ENCODE results near the gene ASB18. TPM values are rescaled to one million over a fixed set of nuclear protein-coding genes. Genes with fewer than 3 reads are reported as not detected.

Gene ASB18
- total RNA-seq, 1 donor from 2014 or later: not detected

- DNase-seq: no peak
Observed at GRCh38 chr2:236241181-236242056, 22.8 kb downstream of the ASB18 start.

GRCh38 chr2:236240228-236240990 lies 23.8 kb downstream of the ASB18 start:
- no peak for DNase-seq

GRCh38 chr2:236239276-236240065 lies 24.7 kb downstream of the ASB18 start:
- no peak for DNase-seq

DNA sequence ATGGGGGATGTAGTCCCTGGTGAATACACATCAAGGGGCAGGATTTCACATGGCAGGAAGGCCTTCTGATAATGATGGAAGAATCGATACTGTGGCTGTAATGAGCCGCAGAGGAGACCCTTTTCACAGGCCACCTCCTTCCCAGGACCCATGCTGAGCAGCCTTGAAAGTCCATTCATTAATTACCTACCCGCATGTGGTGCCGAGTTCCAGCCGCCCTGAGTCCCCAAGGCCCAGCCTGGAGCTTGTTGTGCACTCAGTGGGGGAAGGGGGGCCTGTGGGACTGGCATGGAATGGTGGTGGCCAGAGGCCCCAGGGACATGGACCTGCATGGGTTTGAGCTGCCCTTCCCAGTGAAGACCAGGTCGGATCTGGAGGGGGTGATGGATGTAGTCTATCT lies 25.5 kb downstream of the ASB18 start:
- DNase-seq: no peak

- DNase-seq: no peak
Observed at GRCh38 chr2:236237468-236238190, 26.6 kb downstream of the ASB18 start.

DNA sequence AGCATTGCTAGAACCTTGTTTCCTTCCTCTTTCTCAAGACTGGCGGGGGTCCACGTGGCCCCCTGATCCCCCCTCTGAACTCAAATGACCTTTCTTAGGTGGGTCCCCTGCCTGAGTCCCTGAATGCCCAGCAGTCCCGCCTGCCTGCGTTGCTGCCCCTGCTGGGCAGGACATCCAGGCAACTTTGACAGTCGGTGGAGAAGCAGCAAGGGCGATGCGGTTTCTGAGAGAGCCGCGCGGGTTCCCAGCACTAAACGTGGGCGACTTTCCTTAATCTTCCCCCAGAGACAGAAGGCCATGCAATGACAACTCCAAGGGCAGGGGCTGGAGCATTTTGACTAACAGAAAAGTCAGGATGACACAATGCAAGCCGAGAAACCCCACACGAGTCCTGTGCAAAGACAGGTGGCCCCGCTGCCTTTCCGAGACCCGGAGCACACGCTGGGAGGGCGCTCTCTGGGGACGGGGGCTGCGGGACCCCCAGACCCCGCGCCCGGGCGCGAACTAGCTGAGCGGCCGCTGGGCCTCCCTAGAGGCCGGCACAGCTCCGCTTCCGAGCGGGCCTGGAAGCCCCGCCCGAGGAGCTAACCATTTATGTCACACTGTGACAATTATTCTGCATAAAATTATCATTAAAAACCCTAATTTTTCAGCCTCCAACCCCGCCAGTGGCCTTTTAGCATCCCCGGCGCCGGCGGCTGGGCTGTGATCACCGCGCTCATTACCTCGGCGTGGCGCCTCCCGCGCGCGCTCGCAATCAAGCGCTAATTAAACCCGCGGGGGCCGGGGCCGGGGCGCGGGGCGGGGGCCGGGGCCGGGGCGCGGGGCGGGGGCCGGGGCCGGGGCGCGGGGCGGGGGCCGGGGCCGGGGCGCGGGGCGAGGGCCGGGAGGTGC lies 27.4 kb downstream of the ASB18 start:
- DNase-seq: peak; percentile 26

GRCh38 chr2:236229186-236229585 lies 35.0 kb downstream of the ASB18 start:
- no peak for DNase-seq

DNA sequence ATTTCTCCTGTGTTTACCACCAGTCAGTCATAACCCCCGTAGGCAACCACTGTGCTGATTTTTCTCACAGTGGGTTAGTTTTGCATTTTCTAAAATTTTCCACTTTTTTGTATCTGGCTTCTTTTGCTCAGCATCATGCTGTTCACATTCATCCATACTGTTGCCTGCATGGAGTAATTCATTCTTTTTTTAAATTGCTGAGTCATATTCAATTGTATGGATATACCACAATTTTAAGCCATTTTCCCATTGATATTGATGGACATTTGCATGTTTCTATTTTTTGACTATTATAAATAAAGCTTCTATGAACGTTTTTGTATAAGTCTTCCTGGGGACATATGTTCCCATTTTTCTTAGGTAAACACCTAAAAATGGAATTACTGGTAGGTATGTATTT lies 40.5 kb downstream of the ASB18 start:
- DNase-seq: no peak

GRCh38 chr2:236221798-236222197 lies 42.4 kb downstream of the ASB18 start:
- DNase-seq: no peak

GRCh38 chr2:236219411-236219810 lies 44.8 kb downstream of the ASB18 start:
- no peak for DNase-seq

DNA sequence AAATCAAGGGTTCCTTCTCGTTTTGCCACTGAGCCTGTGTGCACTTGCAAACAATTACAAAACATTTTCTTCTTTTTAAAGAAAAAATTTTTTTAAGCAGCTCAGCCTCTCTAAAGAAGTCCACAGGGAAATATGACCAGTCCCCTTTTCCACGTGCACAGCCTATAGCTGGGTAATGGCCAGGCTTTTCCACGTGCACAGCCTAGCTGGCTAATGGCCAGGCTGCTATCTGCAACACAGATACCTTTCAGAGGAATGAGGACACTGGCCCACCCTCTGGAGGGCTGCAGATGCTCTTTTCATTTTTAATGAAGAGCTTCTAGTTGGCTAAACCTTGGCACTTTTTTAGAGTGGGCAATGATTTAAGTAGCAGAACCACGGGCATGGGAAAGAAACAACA lies 46.3 kb downstream of the ASB18 start:
- no peak for DNase-seq

DNA sequence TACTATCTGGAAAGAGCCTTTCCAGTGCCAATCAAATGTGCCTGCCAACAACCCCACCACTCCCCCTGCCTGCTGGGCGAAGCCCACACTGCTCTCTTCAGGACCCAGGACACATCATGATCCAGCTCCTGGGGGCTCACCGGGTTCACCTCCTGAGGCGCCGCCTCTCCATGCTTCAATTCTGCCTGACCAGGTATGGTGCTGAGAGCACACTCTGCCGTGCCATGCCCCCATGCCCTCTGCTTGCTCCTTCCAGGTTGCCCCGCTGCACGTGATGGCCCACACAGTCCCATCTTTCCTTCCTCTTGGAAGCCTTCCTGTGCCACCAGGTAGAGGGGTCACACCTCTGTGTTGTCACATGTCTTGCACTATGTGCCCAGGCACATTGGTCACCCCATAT lies 47.5 kb downstream of the ASB18 start:
- DNase-seq: no peak

GRCh38 chr2:236215761-236216333 lies 48.4 kb downstream of the ASB18 start:
- no peak for DNase-seq

DNA sequence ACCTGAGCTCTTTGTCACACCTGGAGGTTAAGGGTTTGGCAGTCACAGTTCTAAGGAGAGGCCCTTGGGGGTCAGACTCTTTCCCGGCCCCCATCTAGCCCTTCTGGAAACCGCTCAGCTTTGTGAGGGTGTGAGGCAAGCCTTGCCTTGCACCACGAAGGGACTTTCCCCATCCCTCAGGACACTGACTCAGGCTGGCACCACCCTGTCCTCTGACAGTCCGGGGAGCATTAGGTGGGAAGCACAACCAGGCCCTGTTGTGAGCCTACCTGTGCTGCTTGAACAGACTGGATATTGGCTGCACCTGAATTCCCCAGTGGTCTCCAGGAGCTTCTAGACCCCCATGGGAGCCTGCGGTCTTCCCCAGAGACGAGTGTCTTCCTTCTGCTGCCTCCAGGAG lies 49.0 kb downstream of the ASB18 start:
- no peak for DNase-seq

DNA sequence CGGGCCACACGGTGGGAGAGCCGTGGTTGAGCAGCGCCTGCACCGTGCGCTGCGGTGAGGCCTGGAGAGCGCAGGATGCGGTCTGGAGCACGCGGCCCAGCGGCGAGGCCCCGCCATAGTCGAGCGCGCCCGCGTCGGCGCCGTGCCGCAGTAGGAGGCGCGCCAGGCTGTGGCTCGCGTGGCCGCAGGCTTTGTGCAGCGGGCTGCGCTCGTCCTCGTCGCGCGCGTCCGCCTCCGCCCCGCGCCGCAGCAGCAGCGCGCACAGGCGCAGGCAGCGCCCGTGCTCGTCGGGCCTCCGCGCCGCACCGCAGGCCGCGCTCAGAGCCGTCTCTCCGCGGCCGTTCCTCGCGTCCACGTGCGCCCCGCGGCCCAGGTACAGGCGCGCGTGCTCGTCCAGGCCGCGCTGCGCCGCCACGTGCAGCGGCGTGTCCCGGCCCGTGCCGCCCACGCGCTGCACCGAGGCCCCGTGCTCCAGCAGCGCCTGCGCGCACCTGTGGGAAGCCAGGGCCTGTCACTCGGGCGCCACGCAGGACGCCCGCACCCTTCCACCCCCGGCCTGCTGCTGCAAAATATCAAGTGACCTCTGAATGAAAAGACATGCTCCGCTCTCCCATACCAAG lies 49.7 kb downstream of the ASB18 start:
- DNase-seq: no peak

DNA sequence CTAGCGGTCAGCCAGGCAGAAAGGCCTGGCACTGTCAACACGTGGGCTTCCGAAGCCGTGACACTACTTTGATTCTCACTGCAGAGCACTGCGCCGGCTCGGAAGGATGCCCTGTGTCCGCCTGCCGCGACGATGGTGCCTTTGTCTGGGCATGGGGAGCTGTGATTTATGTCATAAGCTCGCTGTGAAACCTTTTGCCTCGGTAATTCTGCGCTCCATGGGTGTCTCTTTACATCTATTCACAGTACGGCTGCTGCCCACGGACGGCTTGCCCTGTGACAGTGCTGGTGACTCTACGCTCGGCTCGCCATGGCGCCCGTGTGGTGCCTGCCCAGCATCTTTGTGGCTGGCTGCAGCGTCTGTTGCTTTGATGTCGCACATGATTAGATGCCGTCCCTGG lies 52.9 kb downstream of the ASB18 start:
- DNase-seq: no peak

- no peak for DNase-seq
Observed at GRCh38 chr2:236210536-236210935, 53.7 kb downstream of the ASB18 start.

DNA sequence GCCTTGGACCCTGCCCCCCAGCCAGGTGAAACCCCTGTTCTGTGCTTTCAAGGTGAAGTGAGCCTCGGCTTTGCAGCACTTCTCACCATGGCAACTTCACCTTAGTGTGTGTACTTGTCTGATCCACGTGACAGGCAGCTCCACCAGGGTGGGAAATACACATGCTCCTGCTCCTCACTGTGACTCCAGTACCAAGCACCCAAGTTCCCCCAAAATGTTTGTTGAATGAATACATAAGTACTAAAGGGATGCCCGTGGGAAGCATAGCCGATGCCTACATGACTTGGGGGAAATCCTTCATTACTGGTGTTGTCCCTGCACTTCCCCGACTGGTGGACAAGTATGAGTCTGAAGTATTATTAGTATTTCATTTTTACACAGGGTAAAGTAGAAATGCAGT lies 54.2 kb downstream of the ASB18 start:
- DNase-seq: no peak

DNA sequence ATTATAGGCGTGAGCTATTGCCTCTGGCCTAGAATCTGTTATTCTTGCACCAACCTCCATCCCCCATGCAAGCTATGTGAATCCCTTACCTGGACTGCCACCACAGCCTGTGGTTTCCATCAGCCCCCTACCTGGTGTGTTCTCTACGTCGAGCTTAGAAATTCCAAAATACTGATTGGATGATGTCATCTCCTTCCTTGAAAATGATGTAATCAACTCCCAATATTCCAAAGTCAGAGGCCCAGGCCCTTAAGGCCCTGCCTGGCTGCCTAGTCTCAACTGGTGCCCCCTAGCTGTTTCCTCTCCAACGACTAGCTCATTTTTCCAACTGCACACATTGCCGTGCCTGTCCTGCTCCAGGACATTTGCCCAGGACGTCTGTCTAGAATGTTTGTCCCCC lies 54.7 kb downstream of the ASB18 start:
- DNase-seq: peak; percentile 44

All from dermis blood vessel endothelial cell (primary cell).